ENCODE results near the gene NALCN. TPM values are rescaled to one million over a fixed set of nuclear protein-coding genes. Genes with fewer than 3 reads are reported as not detected.

NALCN gene
- total RNA-seq, 5 donors from 2014 or later (not counting 1 experiment from before 2014, with no cell fraction given), result not detected

- CTCF ChIA-PET, result no interaction called here
These were observed 307.3 kb downstream of the NALCN start for GRCh38 chr13:101109005-101109404.

GRCh38 chr13:101098873-101099272 lies 317.4 kb downstream of the NALCN start:
- Histone ChIP-seq H3K36me3 (ENCODE audit: control insufficient read depth in 2 of 2, extremely low read depth in 1 of 2, insufficient read depth in 1 of 2, low read length in 1 of 2) (no peaks in the 10 kb centered on the region), H3K9me3 (no peaks in the 10 kb centered on the region), H3K27me3 (replicated peaks in 1 of 2; ENCODE audit: control insufficient read depth in 2 of 2, extremely low read depth in 1 of 2, insufficient read depth in 2 of 2, low read length in 1 of 2) (peaks cover 0 to 2% of the 10 kb centered on the region in 2 experiments), H3K4me3 (ENCODE audit: control insufficient read depth in 1 of 2, extremely low read depth in 1 of 2, low read length in 1 of 2) (no peak overlapping the region), H3K27ac (ENCODE audit: low read length) (no peak overlapping the region), H3K4me1 (ENCODE audit: control insufficient read depth in 1 of 2, extremely low read depth in 1 of 2, insufficient read depth in 2 of 2, low read length in 2 of 2) (no peaks in the 10 kb centered on the region)
- no peak for ATAC-seq (replicated peaks in 1 of 4)
- Mint-ChIP-seq H3K27me3 (peaks cover 8 to 32% of the 10 kb centered on the region in 2 donors), H3K27ac (no peak overlapping the region), H3K4me3 (no peak overlapping the region), H3K36me3 (no peaks in the 10 kb centered on the region), H3K4me1 (no peaks in the 10 kb centered on the region), H3K9me3 (no peaks in the 10 kb centered on the region)
- ChIA-PET POLR2A (no interaction called here), CTCF (no interaction called here)
- DNase-seq, result no peak
- WGBS (ENCODE audit: insufficient coverage), result 100% methylated on average over 2 of the region's 4 CpGs

More at GRCh38 chr13:101109005-101109404, 307.3 kb downstream of the NALCN start:
- H3K27ac ChIP-seq (ENCODE audit: low read length), result no peak overlapping the region
- DNase-seq, result no peak
- Mint-ChIP-seq H3K4me1 (no peaks in the 10 kb centered on the region), H3K36me3 (no peaks in the 10 kb centered on the region), H3K9me3 (peaks cover 0 to 8% (median 0%) of the 10 kb centered on the region in 3 donors), H3K27ac (no peak overlapping the region), H3K4me3 (no peak overlapping the region), H3K27me3 (peaks cover 13 to 14% of the 10 kb centered on the region in 2 donors)
- no peaks in the 10 kb centered on the region for H3K27me3 ChIP-seq (replicated peaks in 1 of 2; ENCODE audit: control insufficient read depth in 2 of 2, extremely low read depth in 1 of 2, insufficient read depth in 2 of 2, low read length in 1 of 2)
- no peak for ATAC-seq (replicated peaks in 1 of 4)
- POLR2A ChIA-PET, result no interaction called here
- no peaks in the 10 kb centered on the region for H3K4me1 ChIP-seq (ENCODE audit: control insufficient read depth in 1 of 2, extremely low read depth in 1 of 2, insufficient read depth in 2 of 2, low read length in 2 of 2)
- WGBS (ENCODE audit: insufficient coverage), result 87% methylated on average over 2 of the region's 7 CpGs
- H3K36me3 ChIP-seq (ENCODE audit: control insufficient read depth in 2 of 2, extremely low read depth in 1 of 2, insufficient read depth in 1 of 2, low read length in 1 of 2), result no peaks in the 10 kb centered on the region
- H3K9me3 ChIP-seq, result no peaks in the 10 kb centered on the region
- no peak overlapping the region for H3K4me3 ChIP-seq (ENCODE audit: control insufficient read depth in 1 of 2, extremely low read depth in 1 of 2, low read length in 1 of 2)

- H3K36me3 Mint-ChIP-seq, result no peaks in the 10 kb centered on the region
- ChIA-PET CTCF (no interaction called here), POLR2A (no interaction called here)
These were observed 323.3 kb downstream of the NALCN start for GRCh38 chr13:101092985-101093384.

GRCh38 chr13:101090287-101090686 lies 326.0 kb downstream of the NALCN start:
- H3K27me3 ChIP-seq (replicated peaks in 1 of 2; ENCODE audit: control insufficient read depth in 2 of 2, extremely low read depth in 1 of 2, insufficient read depth in 2 of 2, low read length in 1 of 2), result peaks cover 0 to 5% of the 10 kb centered on the region in 2 experiments
- no peak for ATAC-seq (replicated peaks in 1 of 4)
- ChIA-PET POLR2A (no interaction called here), CTCF (no interaction called here)
- no peak for DNase-seq
- no peak overlapping the region for H3K4me3 ChIP-seq (ENCODE audit: control insufficient read depth in 1 of 2, extremely low read depth in 1 of 2, low read length in 1 of 2)
- H3K36me3 ChIP-seq (ENCODE audit: control insufficient read depth in 2 of 2, extremely low read depth in 1 of 2, insufficient read depth in 1 of 2, low read length in 1 of 2), result no peaks in the 10 kb centered on the region
- Mint-ChIP-seq H3K4me3 (no peak overlapping the region), H3K27ac (no peak overlapping the region), H3K27me3 (peaks cover 14 to 23% of the 10 kb centered on the region in 2 donors), H3K4me1 (no peaks in the 10 kb centered on the region), H3K36me3 (no peaks in the 10 kb centered on the region), H3K9me3 (no peaks in the 10 kb centered on the region)
- H3K27ac ChIP-seq (ENCODE audit: low read length), result no peak overlapping the region
- no peaks in the 10 kb centered on the region for H3K4me1 ChIP-seq (ENCODE audit: control insufficient read depth in 1 of 2, extremely low read depth in 1 of 2, insufficient read depth in 2 of 2, low read length in 2 of 2)
- 79% methylated on average over 2 of the region's 4 CpGs for WGBS (ENCODE audit: insufficient coverage)
- no peaks in the 10 kb centered on the region for H3K9me3 ChIP-seq

More at GRCh38 chr13:101092985-101093384, 323.3 kb downstream of the NALCN start:
- Histone ChIP-seq H3K27ac (ENCODE audit: low read length) (no peak overlapping the region), H3K36me3 (ENCODE audit: control insufficient read depth in 2 of 2, extremely low read depth in 1 of 2, insufficient read depth in 1 of 2, low read length in 1 of 2) (no peaks in the 10 kb centered on the region), H3K4me1 (ENCODE audit: control insufficient read depth in 1 of 2, extremely low read depth in 1 of 2, insufficient read depth in 2 of 2, low read length in 2 of 2) (no peaks in the 10 kb centered on the region), H3K27me3 (replicated peaks in 1 of 2; ENCODE audit: control insufficient read depth in 2 of 2, extremely low read depth in 1 of 2, insufficient read depth in 2 of 2, low read length in 1 of 2) (peaks cover 0 to 5% of the 10 kb centered on the region in 2 experiments), H3K4me3 (ENCODE audit: control insufficient read depth in 1 of 2, extremely low read depth in 1 of 2, low read length in 1 of 2) (no peak overlapping the region), H3K9me3 (no peaks in the 10 kb centered on the region)
- ATAC-seq (replicated peaks in 1 of 4), result no peak
- Mint-ChIP-seq H3K27ac (no peak overlapping the region), H3K9me3 (no peaks in the 10 kb centered on the region), H3K4me1 (no peaks in the 10 kb centered on the region), H3K4me3 (no peak overlapping the region), H3K27me3 (peaks cover 12 to 19% of the 10 kb centered on the region in 2 donors)
- DNase-seq, result no peak

- no peaks in the 10 kb centered on the region for H3K4me1 Mint-ChIP-seq
- peaks cover 3 to 20% of the 10 kb centered on the region in 2 donors for H3K27me3 Mint-ChIP-seq
- no peaks in the 10 kb centered on the region for H3K36me3 Mint-ChIP-seq
- DNase-seq (no peak), ATAC-seq (replicated peaks in 1 of 4) (no peak)
- H3K27ac Mint-ChIP-seq, result no peak overlapping the region
- H3K4me3 Mint-ChIP-seq, result no peak overlapping the region
- no peaks in the 10 kb centered on the region for H3K9me3 Mint-ChIP-seq
- peaks cover 0 to 3% of the 10 kb centered on the region in 2 experiments for H3K27me3 ChIP-seq (replicated peaks in 1 of 2; ENCODE audit: control insufficient read depth in 2 of 2, extremely low read depth in 1 of 2, insufficient read depth in 2 of 2, low read length in 1 of 2)
- H3K4me3 ChIP-seq (ENCODE audit: control insufficient read depth in 1 of 2, extremely low read depth in 1 of 2, low read length in 1 of 2), result no peak overlapping the region
- no peaks in the 10 kb centered on the region for H3K4me1 ChIP-seq (ENCODE audit: control insufficient read depth in 1 of 2, extremely low read depth in 1 of 2, insufficient read depth in 2 of 2, low read length in 2 of 2)
- no peak overlapping the region for H3K27ac ChIP-seq (ENCODE audit: low read length)
- ChIA-PET POLR2A (no interaction called here), CTCF (no interaction called here)
- no CpG with 5 or more reads among the region's 2 CpGs for WGBS (ENCODE audit: insufficient coverage)
- no peaks in the 10 kb centered on the region for H3K36me3 ChIP-seq (ENCODE audit: control insufficient read depth in 2 of 2, extremely low read depth in 1 of 2, insufficient read depth in 1 of 2, low read length in 1 of 2)
- H3K9me3 ChIP-seq, result no peaks in the 10 kb centered on the region
These were observed 330.8 kb downstream of the NALCN start for GRCh38 chr13:101085551-101085950.

- Mint-ChIP-seq H3K27me3 (peaks cover 2 to 14% of the 10 kb centered on the region in 2 donors), H3K27ac (no peak overlapping the region), H3K9me3 (peaks cover 0 to 6% (median 0%) of the 10 kb centered on the region in 3 donors), H3K4me1 (no peaks in the 10 kb centered on the region), H3K36me3 (no peaks in the 10 kb centered on the region), H3K4me3 (no peak overlapping the region)
- ATAC-seq (replicated peaks in 1 of 4) (no peak), DNase-seq (no peak)
- no peaks in the 10 kb centered on the region for H3K9me3 ChIP-seq
- WGBS (ENCODE audit: insufficient coverage), result no CpG with 5 or more reads among the region's 5 CpGs
- no peaks in the 10 kb centered on the region for H3K36me3 ChIP-seq (ENCODE audit: control insufficient read depth in 2 of 2, extremely low read depth in 1 of 2, insufficient read depth in 1 of 2, low read length in 1 of 2)
- ChIA-PET POLR2A (no interaction called here), CTCF (interaction anchor here in 1 of 2 donors (0.6 kb wide), 1 partner anchor 19 kb away, joined by 5 read pairs; no protein-coding TSS in a partner anchor)
- H3K4me1 ChIP-seq (ENCODE audit: control insufficient read depth in 1 of 2, extremely low read depth in 1 of 2, insufficient read depth in 2 of 2, low read length in 2 of 2), result no peaks in the 10 kb centered on the region
- no peak overlapping the region for H3K4me3 ChIP-seq (ENCODE audit: control insufficient read depth in 1 of 2, extremely low read depth in 1 of 2, low read length in 1 of 2)
- H3K27ac ChIP-seq (ENCODE audit: low read length), result no peak overlapping the region
- peaks cover 0 to 3% of the 10 kb centered on the region in 2 experiments for H3K27me3 ChIP-seq (replicated peaks in 1 of 2; ENCODE audit: control insufficient read depth in 2 of 2, extremely low read depth in 1 of 2, insufficient read depth in 2 of 2, low read length in 1 of 2)
These were observed 333.9 kb downstream of the NALCN start for GRCh38 chr13:101082441-101082840.

- Histone ChIP-seq H3K27me3 (replicated peaks in 1 of 2; ENCODE audit: control insufficient read depth in 2 of 2, extremely low read depth in 1 of 2, insufficient read depth in 2 of 2, low read length in 1 of 2) (peaks cover 0 to 3% of the 10 kb centered on the region in 2 experiments), H3K27ac (ENCODE audit: low read length) (no peak overlapping the region), H3K4me3 (ENCODE audit: control insufficient read depth in 1 of 2, extremely low read depth in 1 of 2, low read length in 1 of 2) (no peak overlapping the region), H3K9me3 (no peaks in the 10 kb centered on the region), H3K4me1 (ENCODE audit: control insufficient read depth in 1 of 2, extremely low read depth in 1 of 2, insufficient read depth in 2 of 2, low read length in 2 of 2) (no peaks in the 10 kb centered on the region), H3K36me3 (ENCODE audit: control insufficient read depth in 2 of 2, extremely low read depth in 1 of 2, insufficient read depth in 1 of 2, low read length in 1 of 2) (no peaks in the 10 kb centered on the region)
- Mint-ChIP-seq H3K4me3 (no peak overlapping the region), H3K27me3 (peaks cover 0 to 10% of the 10 kb centered on the region in 2 donors), H3K36me3 (no peaks in the 10 kb centered on the region), H3K27ac (no peak overlapping the region), H3K9me3 (peaks cover 0 to 6% (median 0%) of the 10 kb centered on the region in 3 donors), H3K4me1 (no peaks in the 10 kb centered on the region)
- ChIA-PET POLR2A (no interaction called here), CTCF (no interaction called here)
- no peak for ATAC-seq (replicated peaks in 1 of 4)
- no peak for DNase-seq
These were observed 335.7 kb downstream of the NALCN start for GRCh38 chr13:101080616-101081015.

Measured in T-cell (primary cell).